HepG2 (cell line): ENCODE results near the gene ACADVL. TPM values are rescaled to one million over a fixed set of nuclear protein-coding genes. Genes with fewer than 3 reads are reported as not detected.
A peak's percentile ranks its signal among the peaks of the same experiment; 100 is the strongest.

Source experiments
- CEBPG ChIP-seq: IDR thresholded peaks from 2 replicates; pipeline ENCODE4 v1.6.1; 2016
- FOXO1 ChIP-seq: sonication (generic); formaldehyde crosslinking; IDR thresholded peaks from 2 replicates; pipeline ENCODE4 v1.4.0; 2020; ENCODE audit warnings: missing genetic modification reagents
- GABPA ChIP-seq, 2 experiments: IDR thresholded peaks; 2 replicates each; pipeline ENCODE4 v1.6.1; 2011 to 2016; ENCODE audit warnings: low read depth in 2 of 2, low read length in 1 of 2, missing biosample characterization in 1 of 2, missing genetic modification characterization in 1 of 2
- GTF2F1 ChIP-seq: fragments of 150-350 bp; IDR thresholded peaks from 2 replicates; pipeline ENCODE4 v1.6.1; 2014; ENCODE audit warnings: low read length
- HNRNPLL ChIP-seq: fragments of 200-400 bp; formaldehyde crosslinking; IDR thresholded peaks from 2 replicates; pipeline ENCODE4 v1.6.1; 2017; ENCODE audit warnings: mild to moderate bottlenecking, low read depth, low read length; ENCODE audit not compliant: poor library complexity, severe bottlenecking
- NFE2L2 ChIP-seq: fragments of 150-350 bp; IDR thresholded peaks from 2 replicates; pipeline ENCODE4 v1.6.1; 2014; ENCODE audit warnings: low read length
- NFIC ChIP-seq: IDR thresholded peaks from 2 replicates; pipeline ENCODE4 v1.6.1; 2012; ENCODE audit warnings: mild to moderate bottlenecking, low read length, inconsistent platforms
- PITX1 ChIP-seq: sonication (generic); formaldehyde crosslinking; IDR thresholded peaks from 2 replicates; pipeline ENCODE4 v1.5.1; 2020; ENCODE audit warnings: mild to moderate bottlenecking, missing genetic modification reagents
- POLR2AphosphoS2 ChIP-seq: IDR thresholded peaks from 2 replicates; pipeline ENCODE4 v1.6.1; 2011; ENCODE audit warnings: low read depth, low read length, improper control_type of control experiment
- RARA ChIP-seq: IDR thresholded peaks from 2 replicates; pipeline ENCODE4 v1.6.1; 2016; ENCODE audit warnings: missing genetic modification reagents, missing compliant biosample characterization
- SATB2 ChIP-seq: sonication (generic); formaldehyde crosslinking; IDR thresholded peaks from 2 replicates; pipeline ENCODE4 v1.5.0; 2020; ENCODE audit warnings: missing genetic modification reagents
- SRSF4 ChIP-seq: fragments of 200-400 bp; formaldehyde crosslinking; IDR thresholded peaks from one replicate; pipeline ENCODE4 v1.6.1; 2018; ENCODE audit warnings: mild to moderate bottlenecking, low read depth, low read length, moderate library complexity; ENCODE audit not compliant: poor library complexity, severe bottlenecking
- U2AF1 ChIP-seq: fragments of 200-400 bp; formaldehyde crosslinking; optimal IDR thresholded peaks from 2 replicates; pipeline ENCODE3; 2017; ENCODE audit warnings: mild to moderate bottlenecking, low read depth, low read length
- YEATS4 ChIP-seq: sonication (generic); formaldehyde crosslinking; IDR thresholded peaks from 2 replicates; pipeline ENCODE4 v1.4.0; 2020; ENCODE audit warnings: missing genetic modification reagents, borderline replicate concordance
- ZBTB1 ChIP-seq: sonication (generic); formaldehyde crosslinking; IDR thresholded peaks from 2 replicates; pipeline ENCODE4 v1.4.0; 2020; ENCODE audit warnings: missing genetic modification reagents, borderline replicate concordance
- ZNF232 ChIP-seq: sonication (generic); formaldehyde crosslinking; IDR thresholded peaks from 2 replicates; pipeline ENCODE4 v1.4.0; 2020; ENCODE audit warnings: missing genetic modification reagents, borderline replicate concordance
- ZNF253 ChIP-seq: sonication (generic); formaldehyde crosslinking; IDR thresholded peaks from 2 replicates; pipeline ENCODE4 v1.8.0; 2022; ENCODE audit warnings: mild to moderate bottlenecking, missing genetic modification reagents, borderline replicate concordance
- ZNF530 ChIP-seq: sonication (generic); formaldehyde crosslinking; IDR thresholded peaks from 2 replicates; pipeline ENCODE4 v1.5.0; 2020; ENCODE audit warnings: low read depth, mild to moderate bottlenecking, missing genetic modification reagents
- ZNF562 ChIP-seq: sonication (generic); formaldehyde crosslinking; IDR thresholded peaks from 2 replicates; pipeline ENCODE4 v1.8.0; 2022; ENCODE audit warnings: missing genetic modification reagents, borderline replicate concordance
- ZNF614 ChIP-seq: IDR thresholded peaks from 2 replicates; pipeline ENCODE4 v1.6.1; 2018; ENCODE audit warnings: missing biosample characterization, missing genetic modification reagents, inconsistent platforms, borderline replicate concordance
- ZNF83 ChIP-seq: sonication (generic); formaldehyde crosslinking; IDR thresholded peaks from 2 replicates; pipeline ENCODE4 v1.4.0; 2020; ENCODE audit warnings: missing genetic modification reagents, mild to moderate bottlenecking, borderline replicate concordance
- ZNF879 ChIP-seq: sonication (generic); formaldehyde crosslinking; IDR thresholded peaks from 2 replicates; pipeline ENCODE4 v1.8.1; 2023; ENCODE audit warnings: missing genetic modification reagents
- polyA plus RNA-seq, 8 experiments: library from polyadenylated mRNA; depleted of rRNA in 3 of 8; stranded (reverse) in 7 of 8; unstranded in 1 of 8; fragments of >200 nt; fragmentation: Illumina TruSeq in 4 of 8; extraction: Trizol in 4 of 8; gene quantifications; 2 replicates each; pipeline versions ENCODE4 v1.2.1 to v1.2.3, GENCODE V29; 2011 to 2016; ENCODE audit warnings: low read depth in 4 of 8, missing spikeins in 1 of 8, mixed read lengths in 1 of 8; ENCODE audit not compliant: insufficient read depth in 1 of 8
- total RNA-seq, 5 experiments: library from RNA; depleted of rRNA; stranded (reverse); fragments of >200 nt; fragmentation: Illumina TruSeq; extraction: Trizol; gene quantifications; 2 replicates each; pipeline ENCODE4 v1.2.3, GENCODE V29; 2016; ENCODE audit warnings: low read depth in 1 of 5
- TF ChIP-seq, protein P1 (sequence below): sonication (generic); formaldehyde crosslinking; IDR thresholded peaks from 2 replicates; pipeline ENCODE4; 2020; ENCODE audit warnings: missing genetic modification reagents, mild to moderate bottlenecking, borderline replicate concordance
- TF ChIP-seq, protein P2 (sequence below): sonication (generic); IDR thresholded peaks from 2 replicates; pipeline ENCODE4 v1.6.1; 2016; ENCODE audit warnings: low read depth, borderline replicate concordance
- TF ChIP-seq, protein P3 (sequence below): sonication (generic); formaldehyde crosslinking; IDR thresholded peaks from 2 replicates; pipeline ENCODE4 v1.5.1; 2020; ENCODE audit warnings: missing genetic modification reagents, mild to moderate bottlenecking, borderline replicate concordance

The ACADVL gene
- total and polyA plus RNA-seq, 2 of the 13 experiments (the other 11 are each of a cell fraction or from before 2014, with no cell fraction given): 219 to 412 TPM

GRCh38 chr17:7252176-7253043, 32.7 kb downstream of the ACADVL start, which contains the start of gene ELP5 (continued):
- peak; percentile 40; the same call in 1 of the 2 replicates for TF ChIP-seq GTF2F1
- no peak for TF ChIP-seq ZNF530 (CRISPR knock-in tag)
- no peak for TF ChIP-seq CEBPG (CRISPR knock-in tag)
- TF ChIP-seq, protein P1, sequence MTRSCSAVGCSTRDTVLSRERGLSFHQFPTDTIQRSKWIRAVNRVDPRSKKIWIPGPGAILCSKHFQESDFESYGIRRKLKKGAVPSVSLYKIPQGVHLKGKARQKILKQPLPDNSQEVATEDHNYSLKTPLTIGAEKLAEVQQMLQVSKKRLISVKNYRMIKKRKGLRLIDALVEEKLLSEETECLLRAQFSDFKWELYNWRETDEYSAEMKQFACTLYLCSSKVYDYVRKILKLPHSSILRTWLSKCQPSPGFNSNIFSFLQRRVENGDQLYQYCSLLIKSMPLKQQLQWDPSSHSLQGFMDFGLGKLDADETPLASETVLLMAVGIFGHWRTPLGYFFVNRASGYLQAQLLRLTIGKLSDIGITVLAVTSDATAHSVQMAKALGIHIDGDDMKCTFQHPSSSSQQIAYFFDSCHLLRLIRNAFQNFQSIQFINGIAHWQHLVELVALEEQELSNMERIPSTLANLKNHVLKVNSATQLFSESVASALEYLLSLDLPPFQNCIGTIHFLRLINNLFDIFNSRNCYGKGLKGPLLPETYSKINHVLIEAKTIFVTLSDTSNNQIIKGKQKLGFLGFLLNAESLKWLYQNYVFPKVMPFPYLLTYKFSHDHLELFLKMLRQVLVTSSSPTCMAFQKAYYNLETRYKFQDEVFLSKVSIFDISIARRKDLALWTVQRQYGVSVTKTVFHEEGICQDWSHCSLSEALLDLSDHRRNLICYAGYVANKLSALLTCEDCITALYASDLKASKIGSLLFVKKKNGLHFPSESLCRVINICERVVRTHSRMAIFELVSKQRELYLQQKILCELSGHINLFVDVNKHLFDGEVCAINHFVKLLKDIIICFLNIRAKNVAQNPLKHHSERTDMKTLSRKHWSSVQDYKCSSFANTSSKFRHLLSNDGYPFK (CRISPR knock-in tag): peak; percentile 90; the same call in 1 of the 2 replicates
- peak; percentile 44 for TF ChIP-seq GABPA (IDR thresholded peaks at IDR 0.05; ENCODE audit: low read depth, low read length)
- 0 out of 2 replicates have a peak, but pooled peaks have one; percentile 2 for TF ChIP-seq GABPA (CRISPR knock-in tag; IDR thresholded peaks at IDR 0.05; ENCODE audit: low read depth)
- TF ChIP-seq, protein P2, sequence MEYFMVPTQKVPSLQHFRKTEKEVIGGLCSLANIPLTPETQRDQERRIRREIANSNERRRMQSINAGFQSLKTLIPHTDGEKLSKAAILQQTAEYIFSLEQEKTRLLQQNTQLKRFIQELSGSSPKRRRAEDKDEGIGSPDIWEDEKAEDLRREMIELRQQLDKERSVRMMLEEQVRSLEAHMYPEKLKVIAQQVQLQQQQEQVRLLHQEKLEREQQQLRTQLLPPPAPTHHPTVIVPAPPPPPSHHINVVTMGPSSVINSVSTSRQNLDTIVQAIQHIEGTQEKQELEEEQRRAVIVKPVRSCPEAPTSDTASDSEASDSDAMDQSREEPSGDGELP: no peak
- TF ChIP-seq SRSF4: no peak
- TF ChIP-seq SATB2 (CRISPR knock-in tag): no peak
- TF ChIP-seq RARA (CRISPR knock-in tag): peak; percentile 75
- TF ChIP-seq ZNF879 (CRISPR knock-in tag): no peak
- TF ChIP-seq NFE2L2: 0 out of 2 replicates have a peak, but pooled peaks have one; percentile 8
- TF ChIP-seq FOXO1 (CRISPR knock-in tag): no peak
- TF ChIP-seq YEATS4 (CRISPR knock-in tag): peak; percentile 72; the same call in 1 of the 2 replicates
- TF ChIP-seq U2AF1: no peak
- TF ChIP-seq ZNF614: 0 out of 2 replicates have a peak, but pooled peaks have one; percentile 16
- peak; percentile 3; the same call in 1 of the 2 replicates for TF ChIP-seq ZNF232 (CRISPR knock-in tag)
- no peak for TF ChIP-seq ZNF562 (CRISPR knock-in tag)
- TF ChIP-seq ZNF83: no peak
- TF ChIP-seq, protein P3, sequence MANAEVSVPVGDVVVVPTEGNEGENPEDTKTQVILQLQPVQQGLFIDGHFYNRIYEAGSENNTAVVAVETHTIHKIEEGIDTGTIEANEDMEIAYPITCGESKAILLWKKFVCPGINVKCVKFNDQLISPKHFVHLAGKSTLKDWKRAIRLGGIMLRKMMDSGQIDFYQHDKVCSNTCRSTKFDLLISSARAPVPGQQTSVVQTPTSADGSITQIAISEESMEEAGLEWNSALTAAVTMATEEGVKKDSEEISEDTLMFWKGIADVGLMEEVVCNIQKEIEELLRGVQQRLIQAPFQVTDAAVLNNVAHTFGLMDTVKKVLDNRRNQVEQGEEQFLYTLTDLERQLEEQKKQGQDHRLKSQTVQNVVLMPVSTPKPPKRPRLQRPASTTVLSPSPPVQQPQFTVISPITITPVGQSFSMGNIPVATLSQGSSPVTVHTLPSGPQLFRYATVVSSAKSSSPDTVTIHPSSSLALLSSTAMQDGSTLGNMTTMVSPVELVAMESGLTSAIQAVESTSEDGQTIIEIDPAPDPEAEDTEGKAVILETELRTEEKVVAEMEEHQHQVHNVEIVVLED (CRISPR knock-in tag): peak; percentile 55; the same call in 1 of the 2 replicates
- TF ChIP-seq POLR2AphosphoS2: 0 out of 2 replicates have a peak, but pooled peaks have one; percentile 52
- TF ChIP-seq NFIC: no peak
- peak; percentile 62 for TF ChIP-seq HNRNPLL
- no peak for TF ChIP-seq ZBTB1 (CRISPR knock-in tag)
- TF ChIP-seq ZNF253 (CRISPR knock-in tag): peak; percentile 74; the same call in 1 of the 2 replicates
- TF ChIP-seq PITX1: peak; percentile 80; the same call in 1 of the 2 replicates
